Activated CD4-positive, alpha-beta T cell treated with anti-CD3 and anti-CD28 coated beads, Interleukin-2, amount 50 U/mL, for 1 hour (primary cell): Measurements from ENCODE around the gene PEX11G.

Source experiments
- DNase-seq: peaks from one replicate; pipeline ENCODE4 v3.0.0-alpha.2; 2020

The PEX11G gene

DNA sequence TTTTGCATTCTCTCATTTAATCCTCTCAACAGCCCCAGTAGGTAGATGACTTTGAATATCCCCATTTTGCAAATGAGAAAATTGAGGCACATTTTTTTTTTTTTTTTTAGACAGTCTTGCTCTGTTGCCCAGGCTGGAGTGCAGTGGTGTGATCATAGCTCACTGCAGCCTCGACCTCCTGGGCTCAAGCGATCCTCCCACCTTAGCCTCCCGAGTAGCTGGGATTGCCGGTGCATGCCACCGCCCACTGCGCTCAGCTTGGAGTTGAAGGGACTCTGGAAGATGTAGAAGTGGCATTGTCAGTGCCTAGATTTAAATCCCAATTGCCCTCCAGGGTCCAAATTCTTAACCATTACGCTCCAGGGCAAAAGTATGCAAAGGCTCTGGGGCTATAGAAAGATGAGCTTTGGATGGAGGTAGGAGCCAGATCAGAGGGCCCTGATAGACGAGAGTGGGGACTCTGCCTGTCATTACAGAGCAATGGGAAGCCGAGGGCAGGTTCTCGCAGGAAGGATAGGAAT, 32.8 kb upstream of the PEX11G start:
- no peak for DNase-seq

- no peak for DNase-seq
Measured at GRCh38 chr19:7520131-7521051, 31.6 kb upstream of the PEX11G start.

DNA sequence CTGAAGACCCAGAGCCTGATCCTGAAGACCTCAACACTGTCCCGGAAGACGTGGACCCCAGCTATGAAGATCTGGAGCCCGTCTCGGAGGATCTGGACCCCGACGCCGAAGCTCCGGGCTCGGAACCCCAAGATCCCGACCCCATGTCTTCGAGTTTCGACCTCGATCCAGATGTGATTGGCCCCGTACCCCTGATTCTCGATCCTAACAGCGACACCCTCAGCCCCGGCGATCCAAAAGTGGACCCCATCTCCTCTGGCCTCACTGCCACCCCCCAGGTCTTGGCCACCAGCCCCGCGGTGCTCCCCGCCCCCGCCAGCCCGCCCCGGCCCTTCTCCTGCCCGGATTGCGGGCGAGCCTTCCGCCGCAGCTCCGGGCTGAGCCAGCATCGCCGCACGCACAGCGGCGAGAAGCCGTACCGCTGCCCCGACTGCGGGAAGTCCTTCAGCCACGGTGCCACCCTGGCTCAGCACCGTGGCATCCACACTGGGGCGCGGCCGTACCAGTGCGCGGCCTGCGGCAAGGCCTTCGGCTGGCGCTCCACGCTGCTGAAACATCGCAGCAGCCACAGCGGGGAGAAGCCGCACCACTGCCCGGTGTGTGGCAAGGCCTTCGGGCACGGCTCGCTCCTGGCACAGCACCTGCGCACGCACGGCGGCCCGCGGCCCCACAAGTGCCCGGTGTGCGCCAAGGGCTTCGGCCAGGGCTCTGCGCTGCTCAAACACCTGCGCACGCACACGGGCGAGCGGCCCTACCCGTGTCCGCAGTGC, 30.7 kb upstream of the PEX11G start:
- no peak for DNase-seq

DNA sequence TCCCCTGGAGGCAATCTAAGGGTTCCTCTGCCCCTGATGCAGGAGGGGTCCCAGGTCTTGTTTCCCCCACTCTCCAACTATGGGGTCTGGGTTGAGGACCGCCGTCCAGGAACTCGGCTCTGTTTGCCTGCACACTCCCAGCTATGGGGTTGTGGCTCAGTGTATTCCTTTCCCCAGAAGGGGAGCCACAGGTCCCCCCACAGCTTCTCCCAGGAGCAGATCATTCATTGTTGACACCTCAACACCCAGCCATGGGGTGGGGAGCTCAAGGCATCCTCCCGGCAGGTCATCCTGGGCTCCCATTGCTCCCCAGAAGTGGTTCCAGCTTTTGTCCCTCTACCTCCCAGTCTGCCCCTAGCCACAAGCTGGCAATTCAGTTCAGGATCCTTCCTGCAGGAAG, 28.0 kb upstream of the PEX11G start:
- no peak for DNase-seq

DNA sequence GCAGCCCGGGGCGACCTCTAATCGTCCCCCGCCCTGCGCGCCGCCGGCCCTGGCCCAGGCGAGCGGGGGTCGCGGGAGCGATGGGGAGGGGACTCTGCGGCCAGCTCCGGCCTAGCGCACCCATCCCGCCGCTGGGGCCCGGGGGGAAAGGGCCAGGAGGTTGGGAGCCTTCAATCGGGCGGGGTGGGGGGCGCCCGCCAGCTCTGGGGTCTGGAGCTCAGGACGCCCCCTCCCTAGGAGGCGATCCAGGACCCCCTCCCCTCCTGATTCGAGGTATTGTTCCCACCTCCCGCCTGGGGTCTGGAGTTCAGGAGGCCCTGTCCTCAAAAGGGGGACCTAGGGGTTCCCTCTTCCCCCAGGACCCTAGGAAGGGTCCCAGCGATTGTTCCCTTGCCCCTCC, 27.5 kb upstream of the PEX11G start:
- DNase-seq = no peak

DNA sequence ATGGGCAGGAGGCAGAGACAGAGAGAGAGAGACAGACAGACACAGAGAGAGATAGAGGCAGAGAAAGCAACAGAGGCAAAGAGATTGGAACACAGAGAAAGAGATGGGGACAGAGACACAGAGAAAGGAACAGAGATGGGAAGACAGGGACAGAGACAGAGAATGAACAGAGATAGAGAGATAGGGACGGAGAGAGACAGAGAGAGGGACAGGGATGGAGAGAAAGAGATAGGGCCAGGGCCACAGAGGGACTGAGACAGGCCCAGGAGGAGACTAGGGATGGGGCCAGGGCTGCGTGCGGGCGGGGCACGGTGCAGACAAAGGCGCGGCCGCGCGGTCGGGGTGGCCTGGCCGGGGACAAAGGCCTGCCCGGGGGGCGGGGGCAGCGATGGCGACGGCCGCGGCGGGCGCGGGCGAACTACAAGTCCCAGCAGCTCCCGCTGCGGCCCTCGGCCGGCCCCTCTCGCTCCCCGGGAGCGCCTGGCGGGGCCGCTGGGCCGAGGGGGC, 26.9 kb upstream of the PEX11G start, which contains the start of gene ZNF358:
Gene ZNF358 (plus strand): TSS at position 459 of the 507 bp plus-strand sequence. CDS start 3,140 bp downstream, outside the sequence.
- no peak for DNase-seq

DNA sequence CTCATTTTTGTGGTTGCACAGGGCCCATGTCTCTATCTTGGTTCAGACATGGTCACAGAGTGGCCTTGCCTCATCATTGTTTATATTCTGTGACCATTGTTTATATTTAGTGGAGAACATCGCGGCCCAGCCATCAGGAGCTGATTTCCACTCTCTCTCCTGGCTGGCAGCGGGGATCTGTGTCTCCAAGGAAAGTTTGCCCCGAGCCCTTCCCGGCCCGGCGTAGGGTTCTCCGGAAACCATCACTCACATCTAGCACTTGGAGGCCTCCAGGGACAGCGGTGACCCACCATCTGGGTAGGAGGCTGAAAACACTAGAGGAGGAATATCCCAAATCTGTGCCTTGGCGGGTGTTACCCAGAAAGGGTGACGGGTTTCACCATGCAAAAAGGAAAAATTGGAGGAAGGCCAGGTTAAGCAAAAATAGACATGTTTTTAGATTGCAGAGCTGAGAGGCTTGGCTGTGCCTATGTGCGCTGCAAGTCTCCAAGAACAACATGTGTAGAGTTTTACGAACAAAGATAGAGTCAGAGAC, 26.3 kb upstream of the PEX11G start:
- no peak for DNase-seq

DNA sequence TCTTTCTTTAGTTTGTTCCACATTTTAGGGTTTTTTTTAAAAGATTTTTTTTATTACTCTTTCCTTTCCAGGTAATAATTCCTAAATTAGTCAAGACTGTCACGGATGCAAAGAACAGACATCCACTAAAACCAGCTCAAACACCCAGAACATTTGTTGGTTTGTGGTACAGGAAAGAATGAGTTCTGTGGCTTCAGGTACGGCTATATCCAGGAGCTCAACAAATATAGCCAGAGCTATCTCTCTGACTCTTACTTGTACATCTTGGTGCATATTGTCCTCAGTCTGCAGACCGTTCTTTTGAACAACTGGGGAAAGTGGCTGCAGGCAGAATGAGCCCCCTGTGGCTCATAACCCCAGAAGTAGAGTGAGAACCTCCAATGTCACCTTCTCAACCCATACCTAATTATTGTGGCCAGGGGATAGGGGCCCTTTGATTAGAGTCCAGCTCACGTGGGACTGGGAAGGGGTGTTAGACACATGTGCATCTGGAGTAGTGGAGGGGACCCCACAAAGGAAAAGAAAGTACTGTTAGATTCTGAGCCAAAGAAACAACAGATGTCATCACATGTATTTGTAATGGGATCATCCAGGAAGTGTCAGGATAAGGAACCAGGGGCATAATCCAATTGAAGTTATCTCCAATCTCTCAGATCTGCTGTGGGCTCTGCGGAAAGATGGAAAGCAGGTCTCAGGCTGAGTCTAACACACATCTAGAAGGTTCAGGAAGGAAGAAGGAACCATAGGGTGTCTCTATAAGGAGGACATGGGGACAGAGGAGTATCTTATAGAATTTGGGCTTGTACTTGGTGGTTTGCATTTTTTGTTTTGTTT, 25.2 kb upstream of the PEX11G start:
- no peak for DNase-seq

- no peak for DNase-seq
Measured at GRCh38 chr19:7512400-7512851, 23.6 kb upstream of the PEX11G start.

DNA sequence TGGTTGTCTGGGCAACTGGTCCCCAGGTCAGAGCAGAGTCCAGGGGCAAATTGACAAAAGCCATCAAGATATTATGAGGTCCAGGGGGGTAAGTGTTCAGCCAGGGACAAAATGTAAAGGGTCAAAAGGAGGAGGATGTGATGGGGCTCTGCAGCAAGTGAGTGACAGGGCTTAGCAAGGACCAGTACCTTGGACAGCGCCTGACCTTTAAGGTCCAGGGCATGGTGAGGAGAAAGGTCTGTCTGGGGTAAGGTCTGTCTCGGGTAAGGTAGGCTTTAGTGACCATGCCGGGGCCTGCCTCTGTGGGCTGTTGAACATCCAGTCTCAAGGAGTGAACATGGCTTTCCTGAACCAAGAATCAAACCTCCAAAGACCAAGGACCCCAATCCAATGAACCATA, 20.8 kb upstream of the PEX11G start:
- no peak for DNase-seq

GRCh38 chr19:7507884-7508283, 19.0 kb upstream of the PEX11G start:
- DNase-seq = no peak

- peak; percentile 34 for DNase-seq
Measured at GRCh38 chr19:7506385-7507328, 17.8 kb upstream of the PEX11G start.

DNA sequence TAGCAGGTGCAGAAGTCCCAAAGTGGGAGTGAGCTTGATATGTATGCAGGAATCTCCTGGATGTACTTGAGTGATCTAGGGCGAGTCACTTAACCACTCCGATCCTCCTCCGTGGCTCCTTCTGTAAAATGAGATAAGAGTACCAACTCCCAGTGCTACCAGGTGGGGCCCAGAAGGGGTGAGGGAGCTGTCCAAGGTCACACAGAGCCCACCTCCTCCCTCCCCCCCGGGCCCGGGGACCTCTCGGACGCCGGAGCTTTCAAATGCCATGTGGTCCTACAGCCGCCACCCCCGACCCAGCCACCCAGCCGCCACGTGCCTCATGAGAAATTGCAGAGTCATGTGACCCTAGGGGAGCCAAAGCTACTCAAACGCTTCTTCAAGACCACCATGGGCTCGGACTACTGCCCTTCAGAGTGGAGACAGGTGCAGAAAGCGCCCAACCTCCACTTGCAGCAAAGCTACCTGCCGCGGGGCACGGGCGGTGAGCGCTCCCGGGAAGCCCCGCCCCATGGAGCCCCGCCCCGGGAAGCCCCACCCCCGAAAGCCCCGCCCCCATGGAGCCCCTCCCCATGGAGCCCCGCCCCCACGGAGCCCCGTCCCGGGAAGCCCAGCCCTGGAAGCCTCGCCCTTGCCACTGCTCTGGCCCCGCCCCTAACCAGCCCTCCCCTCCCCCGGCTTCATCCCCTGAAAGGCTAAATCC, 17.0 kb upstream of the PEX11G start:
- no peak for DNase-seq

GRCh38 chr19:7505288-7505681, 16.4 kb upstream of the PEX11G start:
- no peak for DNase-seq

- no peak for DNase-seq
Measured at GRCh38 chr19:7504684-7505083, 15.8 kb upstream of the PEX11G start.

- no peak for DNase-seq
Measured at GRCh38 chr19:7502552-7502951, 13.7 kb upstream of the PEX11G start.

GRCh38 chr19:7500811-7501450, 12.1 kb upstream of the PEX11G start:
- DNase-seq = peak; percentile 29

GRCh38 chr19:7497292-7497691, 8.5 kb upstream of the PEX11G start:
- no peak for DNase-seq

- DNase-seq = no peak
Measured at GRCh38 chr19:7494416-7495098, 5.7 kb upstream of the PEX11G start.
